SHP77 (cell line): ENCODE measurements around the gene MAPT.
"Not testable (repeated sequence)": the region's sequence is repeated elsewhere in the genome, so short reads cannot be mapped to it uniquely, and the experiment has no call there.

Source experiments
- DNase-seq, 2 experiments: peaks; one replicate each; lab custom pipeline; 2025; lab: John Stamatoyannopoulos, UW

Gene MAPT

DNA sequence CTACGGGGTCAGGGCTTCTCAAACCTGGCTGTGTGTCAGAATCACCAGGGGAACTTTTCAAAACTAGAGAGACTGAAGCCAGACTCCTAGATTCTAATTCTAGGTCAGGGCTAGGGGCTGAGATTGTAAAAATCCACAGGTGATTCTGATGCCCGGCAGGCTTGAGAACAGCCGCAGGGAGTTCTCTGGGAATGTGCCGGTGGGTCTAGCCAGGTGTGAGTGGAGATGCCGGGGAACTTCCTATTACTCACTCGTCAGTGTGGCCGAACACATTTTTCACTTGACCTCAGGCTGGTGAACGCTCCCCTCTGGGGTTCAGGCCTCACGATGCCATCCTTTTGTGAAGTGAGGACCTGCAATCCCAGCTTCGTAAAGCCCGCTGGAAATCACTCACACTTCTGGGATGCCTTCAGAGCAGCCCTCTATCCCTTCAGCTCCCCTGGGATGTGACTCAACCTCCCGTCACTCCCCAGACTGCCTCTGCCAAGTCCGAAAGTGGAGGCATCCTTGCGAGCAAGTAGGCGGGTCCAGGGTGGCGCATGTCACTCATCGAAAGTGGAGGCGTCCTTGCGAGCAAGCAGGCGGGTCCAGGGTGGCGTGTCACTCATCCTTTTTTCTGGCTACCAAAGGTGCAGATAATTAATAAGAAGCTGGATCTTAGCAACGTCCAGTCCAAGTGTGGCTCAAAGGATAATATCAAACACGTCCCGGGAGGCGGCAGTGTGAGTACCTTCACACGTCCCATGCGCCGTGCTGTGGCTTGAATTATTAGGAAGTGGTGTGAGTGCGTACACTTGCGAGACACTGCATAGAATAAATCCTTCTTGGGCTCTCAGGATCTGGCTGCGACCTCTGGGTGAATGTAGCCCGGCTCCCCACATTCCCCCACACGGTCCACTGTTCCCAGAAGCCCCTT lies 115.6 kb downstream of the MAPT start:
- no peak for DNase-seq

DNA sequence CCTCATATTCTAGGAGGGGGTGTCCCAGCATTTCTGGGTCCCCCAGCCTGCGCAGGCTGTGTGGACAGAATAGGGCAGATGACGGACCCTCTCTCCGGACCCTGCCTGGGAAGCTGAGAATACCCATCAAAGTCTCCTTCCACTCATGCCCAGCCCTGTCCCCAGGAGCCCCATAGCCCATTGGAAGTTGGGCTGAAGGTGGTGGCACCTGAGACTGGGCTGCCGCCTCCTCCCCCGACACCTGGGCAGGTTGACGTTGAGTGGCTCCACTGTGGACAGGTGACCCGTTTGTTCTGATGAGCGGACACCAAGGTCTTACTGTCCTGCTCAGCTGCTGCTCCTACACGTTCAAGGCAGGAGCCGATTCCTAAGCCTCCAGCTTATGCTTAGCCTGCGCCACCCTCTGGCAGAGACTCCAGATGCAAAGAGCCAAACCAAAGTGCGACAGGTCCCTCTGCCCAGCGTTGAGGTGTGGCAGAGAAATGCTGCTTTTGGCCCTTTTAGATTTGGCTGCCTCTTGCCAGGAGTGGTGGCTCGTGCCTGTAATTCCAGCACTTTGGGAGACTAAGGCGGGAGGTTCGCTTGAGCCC lies 116.3 kb downstream of the MAPT start:
- DNase-seq: no peak

DNA sequence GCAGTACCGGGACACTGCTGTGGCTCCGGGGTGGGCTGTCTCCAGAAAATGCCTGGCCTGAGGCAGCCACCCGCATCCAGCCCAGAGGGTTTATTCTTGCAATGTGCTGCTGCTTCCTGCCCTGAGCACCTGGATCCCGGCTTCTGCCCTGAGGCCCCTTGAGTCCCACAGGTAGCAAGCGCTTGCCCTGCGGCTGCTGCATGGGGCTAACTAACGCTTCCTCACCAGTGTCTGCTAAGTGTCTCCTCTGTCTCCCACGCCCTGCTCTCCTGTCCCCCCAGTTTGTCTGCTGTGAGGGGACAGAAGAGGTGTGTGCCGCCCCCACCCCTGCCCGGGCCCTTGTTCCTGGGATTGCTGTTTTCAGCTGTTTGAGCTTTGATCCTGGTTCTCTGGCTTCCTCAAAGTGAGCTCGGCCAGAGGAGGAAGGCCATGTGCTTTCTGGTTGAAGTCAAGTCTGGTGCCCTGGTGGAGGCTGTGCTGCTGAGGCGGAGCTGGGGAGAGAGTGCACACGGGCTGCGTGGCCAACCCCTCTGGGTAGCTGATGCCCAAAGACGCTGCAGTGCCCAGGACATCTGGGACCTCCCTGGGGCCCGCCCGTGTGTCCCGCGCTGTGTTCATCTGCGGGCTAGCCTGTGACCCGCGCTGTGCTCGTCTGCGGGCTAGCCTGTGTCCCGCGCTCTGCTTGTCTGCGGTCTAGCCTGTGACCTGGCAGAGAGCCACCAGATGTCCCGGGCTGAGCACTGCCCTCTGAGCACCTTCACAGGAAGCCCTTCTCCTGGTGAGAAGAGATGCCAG lies 117.6 kb downstream of the MAPT start:
- DNase-seq: no peak

DNA sequence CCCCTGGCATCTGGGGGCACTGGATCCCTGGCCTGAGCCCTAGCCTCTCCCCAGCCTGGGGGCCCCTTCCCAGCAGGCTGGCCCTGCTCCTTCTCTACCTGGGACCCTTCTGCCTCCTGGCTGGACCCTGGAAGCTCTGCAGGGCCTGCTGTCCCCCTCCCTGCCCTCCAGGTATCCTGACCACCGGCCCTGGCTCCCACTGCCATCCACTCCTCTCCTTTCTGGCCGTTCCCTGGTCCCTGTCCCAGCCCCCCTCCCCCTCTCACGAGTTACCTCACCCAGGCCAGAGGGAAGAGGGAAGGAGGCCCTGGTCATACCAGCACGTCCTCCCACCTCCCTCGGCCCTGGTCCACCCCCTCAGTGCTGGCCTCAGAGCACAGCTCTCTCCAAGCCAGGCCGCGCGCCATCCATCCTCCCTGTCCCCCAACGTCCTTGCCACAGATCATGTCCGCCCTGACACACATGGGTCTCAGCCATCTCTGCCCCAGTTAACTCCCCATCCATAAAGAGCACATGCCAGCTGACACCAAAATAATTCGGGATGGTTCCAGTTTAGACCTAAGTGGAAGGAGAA lies 118.2 kb downstream of the MAPT start:
- no peak for DNase-seq

DNA sequence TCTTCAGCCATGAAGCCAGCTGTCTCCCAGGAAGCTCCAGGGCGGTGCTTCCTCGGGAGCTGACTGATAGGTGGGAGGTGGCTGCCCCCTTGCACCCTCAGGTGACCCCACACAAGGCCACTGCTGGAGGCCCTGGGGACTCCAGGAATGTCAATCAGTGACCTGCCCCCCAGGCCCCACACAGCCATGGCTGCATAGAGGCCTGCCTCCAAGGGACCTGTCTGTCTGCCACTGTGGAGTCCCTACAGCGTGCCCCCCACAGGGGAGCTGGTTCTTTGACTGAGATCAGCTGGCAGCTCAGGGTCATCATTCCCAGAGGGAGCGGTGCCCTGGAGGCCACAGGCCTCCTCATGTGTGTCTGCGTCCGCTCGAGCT lies 118.8 kb downstream of the MAPT start:
- no peak for DNase-seq

DNA sequence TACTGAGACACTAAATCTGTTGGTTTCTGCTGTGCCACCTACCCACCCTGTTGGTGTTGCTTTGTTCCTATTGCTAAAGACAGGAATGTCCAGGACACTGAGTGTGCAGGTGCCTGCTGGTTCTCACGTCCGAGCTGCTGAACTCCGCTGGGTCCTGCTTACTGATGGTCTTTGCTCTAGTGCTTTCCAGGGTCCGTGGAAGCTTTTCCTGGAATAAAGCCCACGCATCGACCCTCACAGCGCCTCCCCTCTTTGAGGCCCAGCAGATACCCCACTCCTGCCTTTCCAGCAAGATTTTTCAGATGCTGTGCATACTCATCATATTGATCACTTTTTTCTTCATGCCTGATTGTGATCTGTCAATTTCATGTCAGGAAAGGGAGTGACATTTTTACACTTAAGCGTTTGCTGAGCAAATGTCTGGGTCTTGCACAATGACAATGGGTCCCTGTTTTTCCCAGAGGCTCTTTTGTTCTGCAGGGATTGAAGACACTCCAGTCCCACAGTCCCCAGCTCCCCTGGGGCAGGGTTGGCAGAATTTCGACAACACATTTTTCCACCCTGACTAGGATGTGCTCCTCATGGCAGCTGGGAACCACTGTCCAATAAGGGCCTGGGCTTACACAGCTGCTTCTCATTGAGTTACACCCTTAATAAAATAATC lies 119.3 kb downstream of the MAPT start:
- no peak for DNase-seq

DNA sequence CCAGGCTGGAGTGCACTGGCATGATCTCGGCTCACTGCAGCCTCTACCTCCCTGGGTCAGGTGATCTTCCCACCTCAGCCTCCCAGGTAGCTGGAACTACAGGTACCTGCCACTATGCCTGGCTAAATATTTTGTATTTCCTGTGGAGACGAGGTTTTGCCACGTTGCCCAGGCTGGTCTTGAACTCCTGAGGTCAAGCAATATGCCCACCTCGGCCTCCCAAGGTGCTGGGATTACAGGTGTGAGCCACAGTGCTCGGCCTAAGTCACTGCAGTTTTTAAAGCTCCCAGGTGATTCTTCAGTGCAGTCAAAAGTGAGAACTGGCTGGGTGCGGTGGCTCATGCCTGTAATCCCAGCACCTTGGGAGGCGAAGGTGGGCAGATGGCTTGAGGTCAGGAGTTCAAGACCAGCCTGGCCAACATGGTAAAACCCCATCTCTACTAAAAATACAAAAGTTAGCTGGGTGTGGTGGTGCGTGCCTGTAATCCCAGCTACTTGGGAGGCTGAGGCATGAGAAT lies 125.1 kb downstream of the MAPT start:
- not testable (repeated sequence) for DNase-seq

DNA sequence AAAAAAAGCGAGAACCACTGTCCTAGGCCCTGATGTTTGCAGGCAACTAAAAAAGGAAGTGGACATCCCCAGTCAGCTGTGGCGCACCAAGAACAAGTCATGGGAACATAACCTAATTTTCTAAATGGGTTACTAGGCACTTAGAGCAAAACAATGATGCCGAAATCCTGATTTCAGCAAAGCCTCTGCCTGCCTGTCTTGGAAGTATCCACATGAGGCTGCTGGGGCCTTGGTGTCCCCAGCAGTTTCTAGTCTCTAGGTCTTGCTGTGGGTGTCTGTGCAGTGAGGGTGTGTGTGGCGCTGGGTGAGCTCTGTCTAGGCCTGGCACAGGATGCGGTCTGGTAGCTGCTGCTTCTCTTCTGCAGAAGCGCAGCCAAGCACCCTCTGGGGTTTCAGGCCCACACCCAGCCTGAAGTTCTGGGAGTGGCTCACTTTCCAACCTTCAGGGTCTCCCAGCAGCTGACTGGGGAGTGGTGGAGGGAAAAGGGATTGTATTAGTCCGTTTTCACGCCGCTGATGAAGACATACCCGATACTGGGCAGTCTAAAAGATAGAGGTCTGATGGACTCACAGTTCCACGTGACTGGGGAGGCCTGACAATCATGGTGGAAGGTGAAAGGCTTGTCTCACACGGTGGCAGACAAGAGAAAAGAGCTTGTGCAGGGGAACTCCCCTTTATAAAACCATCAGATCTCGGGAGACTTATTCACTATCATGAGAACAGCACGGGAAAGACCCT lies 125.8 kb downstream of the MAPT start:
- DNase-seq: no peak

DNA sequence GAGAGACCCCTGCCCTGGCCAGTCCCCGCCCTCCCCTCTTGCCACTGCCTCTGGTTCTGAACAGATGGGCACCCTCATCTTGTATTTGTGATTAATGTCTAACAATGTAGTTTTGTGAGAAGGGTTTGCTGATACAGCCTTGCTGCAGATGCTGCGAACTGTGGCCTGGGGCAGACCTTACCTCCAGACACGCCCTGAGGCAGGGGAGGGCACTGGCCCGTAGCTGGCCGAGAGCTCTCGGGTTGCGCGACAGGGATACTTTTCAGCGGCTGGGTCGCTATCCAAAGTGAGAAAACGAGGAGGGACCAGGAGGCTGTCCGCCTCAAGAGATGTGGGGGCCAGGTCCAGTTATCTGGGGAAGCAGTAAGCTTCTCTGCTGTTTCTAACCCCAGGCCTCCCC lies 126.6 kb downstream of the MAPT start:
- no peak for DNase-seq

DNA sequence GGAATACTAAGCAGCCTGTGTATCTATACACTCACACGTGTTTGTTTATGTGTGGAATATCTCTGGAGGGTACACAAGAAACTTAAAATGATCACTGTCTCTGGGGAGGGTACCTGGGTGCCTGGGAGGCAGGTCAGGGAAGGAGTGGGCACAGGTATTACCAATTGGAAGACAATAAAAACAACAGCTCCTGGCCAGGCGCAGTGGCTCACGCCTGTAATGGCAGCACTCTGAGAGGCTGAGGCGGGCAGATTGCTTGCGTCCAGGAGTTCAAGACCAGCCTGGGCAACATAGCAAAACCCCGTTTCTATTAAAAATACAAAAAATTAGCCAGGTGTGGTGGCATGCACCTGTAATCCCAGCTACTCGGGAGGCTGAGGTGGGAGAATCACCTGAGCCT lies 129.0 kb downstream of the MAPT start:
- not testable (repeated sequence) for DNase-seq

DNA sequence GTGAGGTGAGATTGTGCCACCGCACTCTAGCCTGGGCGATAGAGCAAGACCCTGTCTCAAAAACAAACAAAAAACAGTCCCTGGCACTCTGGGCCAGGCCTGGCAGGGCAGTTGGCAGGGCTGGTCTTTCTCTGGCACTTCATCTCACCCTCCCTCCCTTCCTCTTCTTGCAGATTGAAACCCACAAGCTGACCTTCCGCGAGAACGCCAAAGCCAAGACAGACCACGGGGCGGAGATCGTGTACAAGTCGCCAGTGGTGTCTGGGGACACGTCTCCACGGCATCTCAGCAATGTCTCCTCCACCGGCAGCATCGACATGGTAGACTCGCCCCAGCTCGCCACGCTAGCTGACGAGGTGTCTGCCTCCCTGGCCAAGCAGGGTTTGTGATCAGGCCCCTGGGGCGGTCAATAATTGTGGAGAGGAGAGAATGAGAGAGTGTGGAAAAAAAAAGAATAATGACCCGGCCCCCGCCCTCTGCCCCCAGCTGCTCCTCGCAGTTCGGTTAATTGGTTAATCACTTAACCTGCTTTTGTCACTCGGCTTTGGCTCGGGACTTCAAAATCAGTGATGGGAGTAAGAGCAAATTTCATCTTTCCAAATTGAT lies 129.5 kb downstream of the MAPT start:
- DNase-seq: no peak

DNA sequence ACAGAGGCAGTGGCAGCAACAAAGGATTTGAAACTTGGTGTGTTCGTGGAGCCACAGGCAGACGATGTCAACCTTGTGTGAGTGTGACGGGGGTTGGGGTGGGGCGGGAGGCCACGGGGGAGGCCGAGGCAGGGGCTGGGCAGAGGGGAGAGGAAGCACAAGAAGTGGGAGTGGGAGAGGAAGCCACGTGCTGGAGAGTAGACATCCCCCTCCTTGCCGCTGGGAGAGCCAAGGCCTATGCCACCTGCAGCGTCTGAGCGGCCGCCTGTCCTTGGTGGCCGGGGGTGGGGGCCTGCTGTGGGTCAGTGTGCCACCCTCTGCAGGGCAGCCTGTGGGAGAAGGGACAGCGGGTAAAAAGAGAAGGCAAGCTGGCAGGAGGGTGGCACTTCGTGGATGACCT lies 130.2 kb downstream of the MAPT start:
- no peak for DNase-seq

DNA sequence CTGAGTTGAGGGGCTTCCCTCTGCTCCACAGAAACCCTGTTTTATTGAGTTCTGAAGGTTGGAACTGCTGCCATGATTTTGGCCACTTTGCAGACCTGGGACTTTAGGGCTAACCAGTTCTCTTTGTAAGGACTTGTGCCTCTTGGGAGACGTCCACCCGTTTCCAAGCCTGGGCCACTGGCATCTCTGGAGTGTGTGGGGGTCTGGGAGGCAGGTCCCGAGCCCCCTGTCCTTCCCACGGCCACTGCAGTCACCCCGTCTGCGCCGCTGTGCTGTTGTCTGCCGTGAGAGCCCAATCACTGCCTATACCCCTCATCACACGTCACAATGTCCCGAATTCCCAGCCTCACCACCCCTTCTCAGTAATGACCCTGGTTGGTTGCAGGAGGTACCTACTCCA lies 130.7 kb downstream of the MAPT start:
- no peak for DNase-seq

DNA sequence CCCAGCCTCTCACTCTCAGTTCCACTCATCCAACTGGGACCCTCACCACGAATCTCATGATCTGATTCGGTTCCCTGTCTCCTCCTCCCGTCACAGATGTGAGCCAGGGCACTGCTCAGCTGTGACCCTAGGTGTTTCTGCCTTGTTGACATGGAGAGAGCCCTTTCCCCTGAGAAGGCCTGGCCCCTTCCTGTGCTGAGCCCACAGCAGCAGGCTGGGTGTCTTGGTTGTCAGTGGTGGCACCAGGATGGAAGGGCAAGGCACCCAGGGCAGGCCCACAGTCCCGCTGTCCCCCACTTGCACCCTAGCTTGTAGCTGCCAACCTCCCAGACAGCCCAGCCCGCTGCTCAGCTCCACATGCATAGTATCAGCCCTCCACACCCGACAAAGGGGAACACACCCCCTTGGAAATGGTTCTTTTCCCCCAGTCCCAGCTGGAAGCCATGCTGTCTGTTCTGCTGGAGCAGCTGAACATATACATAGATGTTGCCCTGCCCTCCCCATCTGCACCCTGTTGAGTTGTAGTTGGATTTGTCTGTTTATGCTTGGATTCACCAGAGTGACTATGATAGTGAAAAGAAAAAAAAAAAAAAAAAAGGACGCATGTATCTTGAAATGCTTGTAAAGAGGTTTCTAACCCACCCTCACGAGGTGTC lies 131.3 kb downstream of the MAPT start:
- no peak for DNase-seq

DNA sequence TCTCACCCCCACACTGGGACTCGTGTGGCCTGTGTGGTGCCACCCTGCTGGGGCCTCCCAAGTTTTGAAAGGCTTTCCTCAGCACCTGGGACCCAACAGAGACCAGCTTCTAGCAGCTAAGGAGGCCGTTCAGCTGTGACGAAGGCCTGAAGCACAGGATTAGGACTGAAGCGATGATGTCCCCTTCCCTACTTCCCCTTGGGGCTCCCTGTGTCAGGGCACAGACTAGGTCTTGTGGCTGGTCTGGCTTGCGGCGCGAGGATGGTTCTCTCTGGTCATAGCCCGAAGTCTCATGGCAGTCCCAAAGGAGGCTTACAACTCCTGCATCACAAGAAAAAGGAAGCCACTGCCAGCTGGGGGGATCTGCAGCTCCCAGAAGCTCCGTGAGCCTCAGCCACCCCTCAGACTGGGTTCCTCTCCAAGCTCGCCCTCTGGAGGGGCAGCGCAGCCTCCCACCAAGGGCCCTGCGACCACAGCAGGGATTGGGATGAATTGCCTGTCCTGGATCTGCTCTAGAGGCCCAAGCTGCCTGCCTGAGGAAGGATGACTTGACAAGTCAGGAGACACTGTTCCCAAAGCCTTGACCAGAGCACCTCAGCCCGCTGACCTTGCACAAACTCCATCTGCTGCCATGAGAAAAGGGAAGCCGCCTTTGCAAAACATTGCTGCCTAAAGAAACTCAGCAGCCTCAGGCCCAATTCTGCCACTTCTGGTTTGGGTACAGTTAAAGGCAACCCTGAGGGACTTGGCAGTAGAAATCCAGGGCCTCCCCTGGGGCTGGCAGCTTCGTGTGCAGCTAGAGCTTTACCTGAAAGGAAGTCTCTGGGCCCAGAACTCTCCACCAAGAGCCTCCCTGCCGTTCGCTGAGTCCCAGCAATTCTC lies 132.1 kb downstream of the MAPT start:
- no peak for DNase-seq

DNA sequence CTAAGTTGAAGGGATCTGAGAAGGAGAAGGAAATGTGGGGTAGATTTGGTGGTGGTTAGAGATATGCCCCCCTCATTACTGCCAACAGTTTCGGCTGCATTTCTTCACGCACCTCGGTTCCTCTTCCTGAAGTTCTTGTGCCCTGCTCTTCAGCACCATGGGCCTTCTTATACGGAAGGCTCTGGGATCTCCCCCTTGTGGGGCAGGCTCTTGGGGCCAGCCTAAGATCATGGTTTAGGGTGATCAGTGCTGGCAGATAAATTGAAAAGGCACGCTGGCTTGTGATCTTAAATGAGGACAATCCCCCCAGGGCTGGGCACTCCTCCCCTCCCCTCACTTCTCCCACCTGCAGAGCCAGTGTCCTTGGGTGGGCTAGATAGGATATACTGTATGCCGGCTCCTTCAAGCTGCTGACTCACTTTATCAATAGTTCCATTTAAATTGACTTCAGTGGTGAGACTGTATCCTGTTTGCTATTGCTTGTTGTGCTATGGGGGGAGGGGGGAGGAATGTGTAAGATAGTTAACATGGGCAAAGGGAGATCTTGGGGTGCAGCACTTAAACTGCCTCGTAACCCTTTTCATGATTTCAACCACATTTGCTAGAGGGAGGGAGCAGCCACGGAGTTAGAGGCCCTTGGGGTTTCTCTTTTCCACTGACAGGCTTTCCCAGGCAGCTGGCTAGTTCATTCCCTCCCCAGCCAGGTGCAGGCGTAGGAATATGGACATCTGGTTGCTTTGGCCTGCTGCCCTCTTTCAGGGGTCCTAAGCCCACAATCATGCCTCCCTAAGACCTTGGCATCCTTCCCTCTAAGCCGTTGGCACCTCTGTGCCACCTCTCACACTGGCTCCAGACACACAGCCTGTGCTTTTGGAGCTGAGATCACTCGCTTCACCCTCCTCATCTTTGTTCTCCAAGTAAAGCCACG lies 133.0 kb downstream of the MAPT start:
- DNase-seq: no peak

DNA sequence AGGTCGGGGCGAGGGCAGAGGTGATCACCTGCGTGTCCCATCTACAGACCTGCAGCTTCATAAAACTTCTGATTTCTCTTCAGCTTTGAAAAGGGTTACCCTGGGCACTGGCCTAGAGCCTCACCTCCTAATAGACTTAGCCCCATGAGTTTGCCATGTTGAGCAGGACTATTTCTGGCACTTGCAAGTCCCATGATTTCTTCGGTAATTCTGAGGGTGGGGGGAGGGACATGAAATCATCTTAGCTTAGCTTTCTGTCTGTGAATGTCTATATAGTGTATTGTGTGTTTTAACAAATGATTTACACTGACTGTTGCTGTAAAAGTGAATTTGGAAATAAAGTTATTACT lies 133.6 kb downstream of the MAPT start:
- no peak for DNase-seq

DNA sequence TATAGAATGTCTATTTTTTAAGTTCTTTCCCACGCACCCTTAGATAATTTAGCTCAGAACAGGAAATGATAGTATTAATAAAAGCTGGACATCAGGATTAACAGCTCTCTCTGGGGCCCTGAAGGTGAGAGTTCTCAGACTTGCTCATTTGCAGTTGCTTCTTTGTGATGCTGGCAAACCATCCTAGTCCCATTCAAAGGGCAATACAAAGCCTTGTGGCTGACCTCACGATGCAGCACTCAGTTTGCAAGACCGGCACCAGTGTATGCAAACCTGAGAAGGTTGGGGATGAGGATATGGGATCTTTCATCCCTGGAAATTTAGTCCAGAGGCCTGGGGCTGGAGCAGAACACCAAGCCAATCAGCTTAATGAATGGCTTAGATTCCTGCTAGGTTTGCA lies 134.0 kb downstream of the MAPT start:
- no peak for DNase-seq
